Measurements from ENCODE around the gene MARCHF6. TPM values are rescaled to one million over a fixed set of nuclear protein-coding genes. Genes with fewer than 3 reads are reported as not detected.

The MARCHF6 gene
- total RNA-seq, 4 donors from 2014 or later, result 93.5 to 177 (median 111) TPM

- peaks cover 8 to 36% (median 24%) of the 10 kb centered on the region in 4 donors for H3K4me1 ChIP-seq
- H3K27me3 ChIP-seq, result peaks cover 6% of the 10 kb centered on the region
- no peaks in the 10 kb centered on the region for H3K9me3 ChIP-seq
- 89 to 96% methylated on average over 4 to 5 of the region's 5 CpGs for WGBS, 2 donors (ENCODE audit: low coverage in 1 of 2)
- H3K36me3 ChIP-seq, result no peaks in the 10 kb centered on the region
- in situ Hi-C loops (cut with MboI; ENCODE audit: low pct_ligation_motif_present in 1 of 4, low pct_unique_long_range_greater_than_20kb in 1 of 4, low sequenced_read_pairs in 3 of 4), result no loop called here
- no peak for DNase-seq
- no peak overlapping the region for H3K4me3 ChIP-seq
- intact Hi-C loops (cut with DNase I; ENCODE audit: low total_unique reads), result no loop called here
- TF ChIP-seq CTCF (IDR thresholded peaks at IDR 0.05) (no peak), POLR2AphosphoS5 (IDR thresholded peaks at IDR 0.05) (no peak), POLR2A (IDR thresholded peaks at IDR 0.05) (no peak), EP300 (IDR thresholded peaks at IDR 0.05; ENCODE audit: low read depth) (no peak)
- H3K27ac ChIP-seq, result no peak overlapping the region
Observed at GRCh38 chr5:10334831-10335230, 18.7 kb upstream of the MARCHF6 start.

GRCh38 chr5:10335711-10336470, 17.6 kb upstream of the MARCHF6 start:
- Histone ChIP-seq H3K27me3 (peaks cover 6% of the 10 kb centered on the region), H3K4me3 (no peak overlapping the region), H3K4me1 (peaks cover 8 to 26% (median 16%) of the 10 kb centered on the region in 4 donors), H3K9me3 (no peaks in the 10 kb centered on the region), H3K27ac (no peak overlapping the region), H3K36me3 (no peaks in the 10 kb centered on the region)
- in situ Hi-C loops (cut with MboI; ENCODE audit: low pct_ligation_motif_present in 1 of 4, low pct_unique_long_range_greater_than_20kb in 1 of 4, low sequenced_read_pairs in 3 of 4) (no loop called here), intact Hi-C loops (cut with DNase I; ENCODE audit: low total_unique reads) (no loop called here)
- no peak for DNase-seq
- TF ChIP-seq POLR2AphosphoS5 (IDR thresholded peaks at IDR 0.05) (no peak), POLR2A (IDR thresholded peaks at IDR 0.05) (no peak), EP300 (IDR thresholded peaks at IDR 0.05; ENCODE audit: low read depth) (no peak), CTCF (IDR thresholded peaks at IDR 0.05) (no peak)
- 93 to 94% methylated on average over 8 to 14 of the region's 14 CpGs for WGBS, 2 donors (ENCODE audit: low coverage in 1 of 2)

- intact Hi-C loops (cut with DNase I; ENCODE audit: low total_unique reads), result no loop called here
- TF ChIP-seq POLR2A (IDR thresholded peaks at IDR 0.05) (no peak), EP300 (IDR thresholded peaks at IDR 0.05; ENCODE audit: low read depth) (no peak), POLR2AphosphoS5 (IDR thresholded peaks at IDR 0.05) (no peak), CTCF (IDR thresholded peaks at IDR 0.05) (no peak)
- Histone ChIP-seq H3K36me3 (no peaks in the 10 kb centered on the region), H3K9me3 (no peaks in the 10 kb centered on the region), H3K27me3 (peaks cover 6% of the 10 kb centered on the region), H3K27ac (no peak overlapping the region), H3K4me3 (no peak overlapping the region), H3K4me1 (peaks cover 0 to 14% (median 8%) of the 10 kb centered on the region in 4 donors)
- DNase-seq, result no peak
- 97 to 100% methylated on average over 3 to 4 of the region's 4 CpGs for WGBS, 2 donors (ENCODE audit: low coverage in 1 of 2)
- in situ Hi-C loops (cut with MboI; ENCODE audit: low pct_ligation_motif_present in 1 of 4, low pct_unique_long_range_greater_than_20kb in 1 of 4, low sequenced_read_pairs in 3 of 4), result no loop called here
Observed at GRCh38 chr5:10337107-10337506, 16.4 kb upstream of the MARCHF6 start.

GRCh38 chr5:10337986-10338385, 15.5 kb upstream of the MARCHF6 start:
- no peak for DNase-seq
- no peak overlapping the region for H3K4me3 ChIP-seq
- peaks cover 0 to 12% (median 6%) of the 10 kb centered on the region in 4 donors for H3K4me1 ChIP-seq
- H3K27ac ChIP-seq, result no peak overlapping the region
- no peak for TF ChIP-seq POLR2AphosphoS5 (IDR thresholded peaks at IDR 0.05)
- no peak for TF ChIP-seq POLR2A (IDR thresholded peaks at IDR 0.05)
- TF ChIP-seq CTCF (IDR thresholded peaks at IDR 0.05), result no peak
- TF ChIP-seq EP300 (IDR thresholded peaks at IDR 0.05; ENCODE audit: low read depth), result no peak
- intact Hi-C loops (cut with DNase I; ENCODE audit: low total_unique reads), result no loop called here
- H3K27me3 ChIP-seq, result peaks cover 6% of the 10 kb centered on the region
- H3K9me3 ChIP-seq, result no peaks in the 10 kb centered on the region
- in situ Hi-C loops (cut with MboI; ENCODE audit: low pct_ligation_motif_present in 1 of 4, low pct_unique_long_range_greater_than_20kb in 1 of 4, low sequenced_read_pairs in 3 of 4), result no loop called here
- WGBS, 2 donors (ENCODE audit: low coverage in 1 of 2), result 67 to 75% methylated on average over 3 to 4 of the region's 4 CpGs
- no peaks in the 10 kb centered on the region for H3K36me3 ChIP-seq

Measured in transverse colon (tissue), 4 donors.